Measurements from ENCODE around the gene EIF4A3.
"Not testable (repeated sequence)": the region's sequence is repeated elsewhere in the genome, so short reads cannot be mapped to it uniquely, and the experiment has no call there.

DNA sequence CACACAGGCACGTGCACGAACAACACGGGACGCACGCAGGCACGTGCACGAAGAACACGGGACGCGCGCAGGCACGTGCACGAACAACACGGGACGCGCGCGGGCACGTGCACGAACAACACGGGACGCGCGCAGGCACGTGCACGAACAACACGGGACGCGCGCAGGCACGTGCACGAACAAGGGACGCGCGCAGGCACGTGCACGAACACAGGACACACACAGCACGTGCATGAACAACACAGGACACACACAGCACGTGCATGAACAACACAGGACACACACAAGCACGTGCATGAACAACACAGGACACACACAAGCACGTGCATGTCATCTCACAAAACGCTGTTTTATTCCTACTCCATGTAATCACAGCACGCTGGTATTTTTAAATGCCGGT lies 56.8 kb downstream of the EIF4A3 start:
- TF ChIP-seq, protein P1, sequence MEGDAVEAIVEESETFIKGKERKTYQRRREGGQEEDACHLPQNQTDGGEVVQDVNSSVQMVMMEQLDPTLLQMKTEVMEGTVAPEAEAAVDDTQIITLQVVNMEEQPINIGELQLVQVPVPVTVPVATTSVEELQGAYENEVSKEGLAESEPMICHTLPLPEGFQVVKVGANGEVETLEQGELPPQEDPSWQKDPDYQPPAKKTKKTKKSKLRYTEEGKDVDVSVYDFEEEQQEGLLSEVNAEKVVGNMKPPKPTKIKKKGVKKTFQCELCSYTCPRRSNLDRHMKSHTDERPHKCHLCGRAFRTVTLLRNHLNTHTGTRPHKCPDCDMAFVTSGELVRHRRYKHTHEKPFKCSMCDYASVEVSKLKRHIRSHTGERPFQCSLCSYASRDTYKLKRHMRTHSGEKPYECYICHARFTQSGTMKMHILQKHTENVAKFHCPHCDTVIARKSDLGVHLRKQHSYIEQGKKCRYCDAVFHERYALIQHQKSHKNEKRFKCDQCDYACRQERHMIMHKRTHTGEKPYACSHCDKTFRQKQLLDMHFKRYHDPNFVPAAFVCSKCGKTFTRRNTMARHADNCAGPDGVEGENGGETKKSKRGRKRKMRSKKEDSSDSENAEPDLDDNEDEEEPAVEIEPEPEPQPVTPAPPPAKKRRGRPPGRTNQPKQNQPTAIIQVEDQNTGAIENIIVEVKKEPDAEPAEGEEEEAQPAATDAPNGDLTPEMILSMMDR (conservative IDR thresholded peaks at IDR 0.05; ENCODE audit: low read depth, low read length) = not testable (repeated sequence)
- not testable (repeated sequence) for TF ChIP-seq EZH2 (IDR thresholded peaks at IDR 0.05; ENCODE audit: borderline replicate concordance, low read depth, low read length, poor library complexity, severe bottlenecking)
